GM18502 (cell line): ENCODE results near the gene NKX2-3.
A peak's percentile ranks its signal among the peaks of the same experiment; 100 is the strongest.

Source experiments
- ATAC-seq: cut with Tn5 transposase; IDR thresholded peaks from one replicate; pipeline ENCODE4 v1.9.1; 2021; ENCODE audit warnings: mild to moderate bottlenecking; ENCODE audit not compliant: unreplicated experiment, poor library complexity

The NKX2-3 gene

GRCh38 chr10:99537086-99537988 is 4.6 kb downstream of the NKX2-3 start:
- ATAC-seq, result no peak

GRCh38 chr10:99537989-99538917 is 5.5 kb downstream of the NKX2-3 start:
- no peak for ATAC-seq

GRCh38 chr10:99539120-99539519 is 6.4 kb downstream of the NKX2-3 start:
- no peak for ATAC-seq

- no peak for ATAC-seq
These were observed 7.1 kb downstream of the NKX2-3 start for GRCh38 chr10:99539820-99540219.

- ATAC-seq, result no peak
These were observed 7.5 kb downstream of the NKX2-3 start for GRCh38 chr10:99540306-99540656.

GRCh38 chr10:99540657-99541531 is 8.2 kb downstream of the NKX2-3 start:
- no peak for ATAC-seq

GRCh38 chr10:99544322-99544721 is 11.6 kb downstream of the NKX2-3 start:
- ATAC-seq, result no peak

GRCh38 chr10:99548041-99548530 is 15.3 kb downstream of the NKX2-3 start:
- ATAC-seq, result no peak

- ATAC-seq, result no peak
These were observed 18.4 kb downstream of the NKX2-3 start for GRCh38 chr10:99551158-99551557.

GRCh38 chr10:99551616-99552015 is 18.9 kb downstream of the NKX2-3 start:
- ATAC-seq, result no peak

GRCh38 chr10:99555371-99555770 is 22.6 kb downstream of the NKX2-3 start:
- ATAC-seq, result peak; percentile 3

GRCh38 chr10:99555825-99556523 is 23.2 kb downstream of the NKX2-3 start:
- ATAC-seq, result peak; percentile 91

- no peak for ATAC-seq
These were observed 24.3 kb downstream of the NKX2-3 start for GRCh38 chr10:99557044-99557443.

GRCh38 chr10:99558708-99559107 is 26.0 kb downstream of the NKX2-3 start:
- ATAC-seq, result no peak

GRCh38 chr10:99560277-99561126 is 27.8 kb downstream of the NKX2-3 start:
- no peak for ATAC-seq

GRCh38 chr10:99562631-99563030 is 29.9 kb downstream of the NKX2-3 start:
- ATAC-seq, result no peak

- ATAC-seq, result no peak
These were observed 31.6 kb downstream of the NKX2-3 start for GRCh38 chr10:99564361-99564760.

GRCh38 chr10:99565166-99565565 is 32.4 kb downstream of the NKX2-3 start:
- ATAC-seq, result no peak
